Right lobe of liver (tissue), 6 donors: ENCODE data around the gene GABRG3. TPM values are rescaled to one million over a fixed set of nuclear protein-coding genes. Genes with fewer than 3 reads are reported as not detected.

Experiments
- ATAC-seq, 4 donors: fragments of 200-7000 bp; cut with Tn5 transposase; one replicate each; pipeline ENCODE4 v1.9.1; 2020; ENCODE audit warnings: mild to moderate bottlenecking in 4 of 4, moderate library complexity in 4 of 4
- DNase-seq, 3 donors: peaks; one replicate each; pipeline ENCODE4 v3.0.0-alpha.2; 2020
- H3K27ac ChIP-seq, 3 donors: fragments of 200-600 bp; one replicate each; pipeline ENCODE4 v1.8.0; 2022
- H3K27me3 ChIP-seq, 2 donors: fragments of 200-600 bp; one replicate each; pipeline ENCODE4 v1.8.0; 2022
- H3K36me3 ChIP-seq, 4 donors: fragments of 200-600 bp; sonication (generic) in 1 of 4; one replicate each; pipeline versions ENCODE4 v1.5.1 to v1.8.0; 2017 to 2022; ENCODE audit warnings: control low read depth in 1 of 4
- H3K4me1 ChIP-seq, 4 donors: fragments of 200-600 bp; sonication (generic) in 1 of 4; one replicate each; pipeline versions ENCODE4 v1.5.1 to v1.8.0; 2017 to 2022; ENCODE audit warnings: control low read depth in 1 of 4
- H3K4me3 ChIP-seq, 3 donors: fragments of 200-600 bp; one replicate each; pipeline ENCODE4 v1.8.0; 2022
- H3K9me3 ChIP-seq, 4 donors: fragments of 200-600 bp; sonication (generic) in 1 of 4; one replicate each; pipeline versions ENCODE4 v1.5.1 to v1.8.0; 2017 to 2022; ENCODE audit warnings: control low read depth in 1 of 4
- CTCF ChIP-seq, 4 donors: fragments of 200-600 bp in 3 of 4; fragments of 450-650 bp in 1 of 4; IDR thresholded peaks; one replicate each; pipeline versions ENCODE4 v1.5.1 to v1.8.0; 2016 to 2022; ENCODE audit warnings: antibody characterized with exemption in 4 of 4, mild to moderate bottlenecking in 2 of 4
- POLR2A ChIP-seq: fragments of 450-650 bp; IDR thresholded peaks from one replicate; pipeline ENCODE4 v1.6.1; 2017; ENCODE audit warnings: antibody characterized with exemption, mild to moderate bottlenecking
- WGBS: methylation state at CpG from one replicate; pipeline ENCODE4 v1.1.6; 2018; ENCODE audit warnings: low coverage, low lambda C conversion rate; ENCODE audit not compliant: insufficient coverage; ENCODE audit errors: missing lambda C conversion rate; 5-methylcytosine and 5-hydroxymethylcytosine counted together
- intact Hi-C, 2 donors: fragments of 100-400 bp; cut with DNase I; formaldehyde crosslinking; loops; one replicate each; pipeline versions ENCODE4 v1.11.2 to v1.14.1; 2022
- total RNA-seq, 6 experiments: library from RNA; depleted of rRNA in 2 of 6; stranded (reverse); fragments of >200 nt in 2 of 6; fragmentation: NEBNext Ultra II Directional in 3 of 6; extraction: Animal tissue kit (Norgen Biotek cat#: 25700) in 3 of 6; gene quantifications; one replicate each; pipeline versions ENCODE4 v1.1.0 to v1.2.4, GENCODE V29; 2016 to 2023
- donor health status: DM: no; HTN: yes; CAD: no.
- donor health status: DM: no; HTN: no; CAD: no.
- donor health status: DM: no; HTN: no; CAD: no.
- donor health status: DM: no; HTN: yes; CAD: no.
- donor health status: DM: no; HTN: yes; CAD: no.

GABRG3 gene
- total RNA-seq, 6 experiments from 2014 or later = 0.18 TPM; not detected in 5

- 31% methylated on average over 10 of the region's 10 CpGs for WGBS
- H3K27ac ChIP-seq = no peak overlapping the region
Measured at GRCh38 chr15:27464941-27465612, 494.1 kb downstream of the GABRG3 start.

GRCh38 chr15:27466758-27467157, 495.8 kb downstream of the GABRG3 start:
- Histone ChIP-seq H3K27ac (no peak overlapping the region), H3K4me3 (no peak overlapping the region), H3K9me3 (no peaks in the 10 kb centered on the region), H3K36me3 (no peaks in the 10 kb centered on the region), H3K4me1 (no peaks in the 10 kb centered on the region), H3K27me3 (no peaks in the 10 kb centered on the region)
- intact Hi-C loops = no loop called here
- no peak for ATAC-seq
- TF ChIP-seq POLR2A = no peak
- no peak for TF ChIP-seq CTCF (IDR thresholded peaks at IDR 0.05)
- DNase-seq = no peak
- WGBS = 46% methylated on average over 2 of the region's 2 CpGs

More at GRCh38 chr15:27464941-27465612, 494.1 kb downstream of the GABRG3 start:
- no peak for TF ChIP-seq POLR2A
- no peak for TF ChIP-seq CTCF (IDR thresholded peaks at IDR 0.05)
- intact Hi-C loops = no loop called here
- DNase-seq = no peak
- Histone ChIP-seq H3K27me3 (no peaks in the 10 kb centered on the region), H3K4me1 (no peaks in the 10 kb centered on the region), H3K36me3 (no peaks in the 10 kb centered on the region), H3K9me3 (no peaks in the 10 kb centered on the region), H3K4me3 (no peak overlapping the region)
- ATAC-seq = no peak

GRCh38 chr15:27468151-27468591, 497.2 kb downstream of the GABRG3 start:
- H3K4me3 ChIP-seq = no peak overlapping the region
- 44% methylated on average over 3 of the region's 3 CpGs for WGBS
- no peaks in the 10 kb centered on the region for H3K27me3 ChIP-seq
- intact Hi-C loops = no loop called here
- H3K36me3 ChIP-seq = no peaks in the 10 kb centered on the region
- H3K27ac ChIP-seq = no peak overlapping the region
- no peaks in the 10 kb centered on the region for H3K9me3 ChIP-seq
- H3K4me1 ChIP-seq = no peaks in the 10 kb centered on the region
- DNase-seq = no peak
- TF ChIP-seq POLR2A (no peak), CTCF (IDR thresholded peaks at IDR 0.05) (no peak)
- no peak for ATAC-seq

DNA sequence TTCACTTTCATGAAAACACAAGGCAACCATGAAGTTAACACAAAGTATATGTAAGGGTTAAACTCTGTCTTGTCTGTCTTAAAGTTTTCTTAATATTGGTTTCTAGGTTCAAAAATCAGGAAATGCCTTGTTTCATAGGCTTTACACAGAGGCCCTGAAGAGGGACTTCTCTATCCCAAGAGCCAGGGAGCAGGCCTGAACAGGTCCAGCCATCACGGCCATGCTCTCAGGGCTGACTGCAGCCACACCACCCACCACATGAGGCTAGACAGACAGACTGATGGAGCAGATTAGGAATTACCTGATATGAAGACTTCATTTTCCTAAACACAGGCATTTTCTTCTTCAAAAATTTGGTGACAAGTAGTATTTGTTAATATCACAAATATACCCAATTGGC, 502.9 kb downstream of the GABRG3 start:
- H3K27ac ChIP-seq = no peak overlapping the region
- H3K4me3 ChIP-seq = no peak overlapping the region
- no peaks in the 10 kb centered on the region for H3K27me3 ChIP-seq
- DNase-seq = no peak
- H3K36me3 ChIP-seq = no peaks in the 10 kb centered on the region
- 50% methylated on average over 1 of the region's 1 CpG for WGBS
- no peaks in the 10 kb centered on the region for H3K9me3 ChIP-seq
- no peaks in the 10 kb centered on the region for H3K4me1 ChIP-seq
- no peak for TF ChIP-seq POLR2A
- no peak for TF ChIP-seq CTCF (IDR thresholded peaks at IDR 0.05)
- intact Hi-C loops = no loop called here
- ATAC-seq = no peak
